ENCODE results near the gene TBX6.

The TBX6 gene

GRCh38 chr16:30094541-30095165, 2.9 kb upstream of the TBX6 start:
- TF ChIP-seq RARB (CRISPR knock-in tag; IDR thresholded peaks at IDR 0.05) (no peak), PATZ1 (CRISPR knock-in tag; IDR thresholded peaks at IDR 0.05; ENCODE audit: borderline replicate concordance) (no peak), TCF4 (CRISPR knock-in tag; IDR thresholded peaks at IDR 0.05; ENCODE audit: borderline replicate concordance) (no peak), ZFP3 (CRISPR knock-in tag; IDR thresholded peaks at IDR 0.05) (no peak), OSR1 (CRISPR knock-in tag; IDR thresholded peaks at IDR 0.05) (no peak), SNAI2 (CRISPR knock-in tag; IDR thresholded peaks at IDR 0.05) (no peak), ZNF8 (CRISPR knock-in tag; IDR thresholded peaks at IDR 0.05) (no peak)
- no peak for ATAC-seq

GRCh38 chr16:30092373-30093010, 768 bp upstream of the TBX6 start:
- peak; percentile 46; the same call in 1 of the 2 replicates for TF ChIP-seq PATZ1 (CRISPR knock-in tag; IDR thresholded peaks at IDR 0.05; ENCODE audit: borderline replicate concordance)
- TF ChIP-seq ZNF565 (CRISPR knock-in tag; conservative IDR thresholded peaks at IDR 0.05; ENCODE audit: low read depth): no peak
- no peak for TF ChIP-seq ZNF70 (CRISPR knock-in tag; IDR thresholded peaks at IDR 0.05)
- TF ChIP-seq OSR1 (CRISPR knock-in tag; IDR thresholded peaks at IDR 0.05): 0 out of 2 replicates have a peak, but pooled peaks have one; percentile 57
- 0 out of 2 replicates have a peak, but pooled peaks have one; percentile 13 for TF ChIP-seq CREB5 (CRISPR knock-in tag; IDR thresholded peaks at IDR 0.05; ENCODE audit: low read depth)
- TF ChIP-seq ISL1 (CRISPR knock-in tag; IDR thresholded peaks at IDR 0.05): no peak
- 0 out of 2 replicates have a peak, but pooled peaks have one; percentile 79 for TF ChIP-seq GLIS3 (CRISPR knock-in tag; IDR thresholded peaks at IDR 0.05)
- TF ChIP-seq SNAI2 (CRISPR knock-in tag; IDR thresholded peaks at IDR 0.05): no peak; the same call in 1 of the 2 replicates
- TF ChIP-seq BACH2 (CRISPR knock-in tag; IDR thresholded peaks at IDR 0.05; ENCODE audit: borderline replicate concordance): peak; percentile 81
- 0 out of 2 replicates have a peak, but pooled peaks have one; percentile 64 for TF ChIP-seq ESRRG (CRISPR knock-in tag; IDR thresholded peaks at IDR 0.05)
- TF ChIP-seq POU6F1 (CRISPR knock-in tag; IDR thresholded peaks at IDR 0.05; ENCODE audit: borderline replicate concordance, low read depth): no peak
- ATAC-seq: peak; percentile 65

GRCh38 chr16:30090610-30091331, 953 bp downstream of the TBX6 start:
- TF ChIP-seq ZNF70 (CRISPR knock-in tag; IDR thresholded peaks at IDR 0.05) (no peak), RARB (CRISPR knock-in tag; IDR thresholded peaks at IDR 0.05) (no peak), PPARA (CRISPR knock-in tag; IDR thresholded peaks at IDR 0.05; ENCODE audit: borderline replicate concordance) (no peak)
- ATAC-seq: no peak

GRCh38 chr16:30088832-30089624, 2.7 kb downstream of the TBX6 start:
- no peak for ATAC-seq
- TF ChIP-seq TOX (CRISPR knock-in tag; IDR thresholded peaks at IDR 0.05; ENCODE audit: borderline replicate concordance) (no peak), CSRNP3 (CRISPR knock-in tag; IDR thresholded peaks at IDR 0.05) (no peak), ISL1 (CRISPR knock-in tag; IDR thresholded peaks at IDR 0.05) (no peak), TSHZ2 (CRISPR knock-in tag; IDR thresholded peaks at IDR 0.05) (no peak), SNAI2 (CRISPR knock-in tag; IDR thresholded peaks at IDR 0.05) (no peak)
